Endodermal cell (in vitro differentiated cells): ENCODE measurements around the gene ERBB4. TPM values are rescaled to one million over a fixed set of nuclear protein-coding genes. Genes with fewer than 3 reads are reported as not detected.

ENCODE experiments used
- DNase-seq: peaks from one replicate; pipeline ENCODE4 v3.0.0-alpha.2; 2017
- H3K27ac ChIP-seq: 2 replicates; pipeline ENCODE4 v1.5.1; 2013; ENCODE audit warnings: mild to moderate bottlenecking, low read depth, low read length, moderate library complexity
- H3K27me3 ChIP-seq: 2 replicates; pipeline ENCODE4 v1.6.1; 2013; ENCODE audit warnings: mild to moderate bottlenecking, low read length, moderate library complexity; ENCODE audit not compliant: insufficient read depth, control insufficient read depth, poor library complexity, severe bottlenecking
- H3K36me3 ChIP-seq: 2 replicates; pipeline ENCODE4 v1.7.0; 2013; ENCODE audit warnings: mild to moderate bottlenecking, low read length, moderate library complexity; ENCODE audit not compliant: control insufficient read depth, insufficient read depth
- H3K4me1 ChIP-seq: one replicate; pipeline ENCODE4 v1.7.0; 2013; ENCODE audit warnings: low read length; ENCODE audit not compliant: control insufficient read depth, insufficient read depth
- H3K4me3 ChIP-seq: 2 replicates; pipeline ENCODE4 v1.5.1; 2013; ENCODE audit warnings: mild to moderate bottlenecking, low read length, moderate library complexity
- H3K9ac ChIP-seq: 2 replicates; pipeline ENCODE4 v1.6.1; 2013; ENCODE audit warnings: mild to moderate bottlenecking, low read length, moderate library complexity; ENCODE audit not compliant: poor library complexity, severe bottlenecking; ENCODE audit errors: extremely low read depth
- H3K9me3 ChIP-seq: 2 replicates; pipeline ENCODE4 v1.6.1; 2013; ENCODE audit warnings: mild to moderate bottlenecking, low read length, moderate library complexity; ENCODE audit not compliant: control insufficient read depth
- H3K27ac Mint-ChIP-seq: 2 replicates; pipeline ENCODE4 v1.8.0; 2020; ENCODE audit warnings: mixed read lengths
- H3K27me3 Mint-ChIP-seq: 2 replicates; pipeline ENCODE4 v1.8.0; 2021; ENCODE audit warnings: mild to moderate bottlenecking, mixed read lengths; ENCODE audit not compliant: insufficient read depth
- H3K36me3 Mint-ChIP-seq: 2 replicates; pipeline ENCODE4 v1.8.0; 2020; ENCODE audit warnings: low read depth, mixed read lengths
- H3K4me1 Mint-ChIP-seq: 2 replicates; pipeline ENCODE4 v1.8.0; 2020; ENCODE audit warnings: mixed read lengths
- H3K4me3 Mint-ChIP-seq: 2 replicates; pipeline ENCODE4 v1.8.0; 2020; ENCODE audit warnings: mild to moderate bottlenecking, moderate library complexity, mixed read lengths
- H3K9me3 Mint-ChIP-seq: 2 replicates; pipeline ENCODE4 v1.8.0; 2020; ENCODE audit warnings: mild to moderate bottlenecking, mixed read lengths
- WGBS, 2 experiments: methylation state at CpG; one replicate each; pipeline versions ENCODE4 v1.1.5 to v1.1.7; 2013; ENCODE audit warnings: missing lambda C conversion rate in 2 of 2, mixed read lengths in 1 of 2; ENCODE audit not compliant: insufficient coverage in 1 of 2, insufficient read length in 1 of 2; 5-methylcytosine and 5-hydroxymethylcytosine counted together
- total RNA-seq, 2 donors: library from RNA; stranded (reverse); fragmentation: NEBNext Ultra II Directional in 1 of 2; extraction: Animal tissue kit (Norgen Biotek cat#: 25700) in 1 of 2; gene quantifications; 2 replicates in 1 of 2; 3 replicates in 1 of 2; pipeline ENCODE4 v1.2.1, GENCODE V29; 2021
- TF ChIP-seq, protein P1 (sequence below): fragments of 200-600 bp; sonication (generic); conservative IDR thresholded peaks from 2 replicates; pipeline ENCODE4 v1.5.0; 2021; ENCODE audit warnings: antibody characterized with exemption, mild to moderate bottlenecking

Gene ERBB4
- total RNA-seq, 2 donors from 2014 or later = 154 to 158 TPM

DNA sequence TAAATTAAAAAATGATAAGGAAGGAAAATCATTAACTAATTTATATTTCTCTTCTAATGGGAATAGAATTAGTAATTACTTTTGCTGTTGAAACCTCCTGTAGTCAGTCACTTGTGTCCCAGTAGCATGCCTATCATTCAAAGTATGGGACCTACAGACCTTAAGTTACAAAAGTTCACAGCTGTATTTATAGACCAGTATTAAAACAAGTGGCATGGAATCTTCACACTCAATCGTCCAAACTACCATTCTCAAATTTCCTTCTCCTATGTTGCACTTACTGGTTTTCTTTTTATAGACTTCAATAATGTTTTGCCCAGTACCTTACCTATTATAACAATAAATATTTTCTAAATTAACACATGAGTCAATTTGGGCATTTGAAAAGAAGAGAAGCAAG lies 639.9 kb downstream of the ERBB4 start:
- 75 to 85% methylated on average over 1 of the region's 1 CpG for WGBS, 2 experiments
- Histone ChIP-seq H3K4me3 (no peak overlapping the region), H3K36me3 (no peaks in the 10 kb centered on the region), H3K27ac (no peak overlapping the region), H3K9ac (no peak overlapping the region), H3K4me1 (no peaks in the 10 kb centered on the region), H3K9me3 (no peaks in the 10 kb centered on the region), H3K27me3 (no peaks in the 10 kb centered on the region)
- H3K9me3 Mint-ChIP-seq = no peaks in the 10 kb centered on the region
- H3K4me3 Mint-ChIP-seq = no peak overlapping the region
- no peak for DNase-seq
- no peak overlapping the region for H3K27ac Mint-ChIP-seq
- H3K36me3 Mint-ChIP-seq = no peaks in the 10 kb centered on the region
- no peaks in the 10 kb centered on the region for H3K4me1 Mint-ChIP-seq
- H3K27me3 Mint-ChIP-seq = no peaks in the 10 kb centered on the region
- TF ChIP-seq, protein P1, sequence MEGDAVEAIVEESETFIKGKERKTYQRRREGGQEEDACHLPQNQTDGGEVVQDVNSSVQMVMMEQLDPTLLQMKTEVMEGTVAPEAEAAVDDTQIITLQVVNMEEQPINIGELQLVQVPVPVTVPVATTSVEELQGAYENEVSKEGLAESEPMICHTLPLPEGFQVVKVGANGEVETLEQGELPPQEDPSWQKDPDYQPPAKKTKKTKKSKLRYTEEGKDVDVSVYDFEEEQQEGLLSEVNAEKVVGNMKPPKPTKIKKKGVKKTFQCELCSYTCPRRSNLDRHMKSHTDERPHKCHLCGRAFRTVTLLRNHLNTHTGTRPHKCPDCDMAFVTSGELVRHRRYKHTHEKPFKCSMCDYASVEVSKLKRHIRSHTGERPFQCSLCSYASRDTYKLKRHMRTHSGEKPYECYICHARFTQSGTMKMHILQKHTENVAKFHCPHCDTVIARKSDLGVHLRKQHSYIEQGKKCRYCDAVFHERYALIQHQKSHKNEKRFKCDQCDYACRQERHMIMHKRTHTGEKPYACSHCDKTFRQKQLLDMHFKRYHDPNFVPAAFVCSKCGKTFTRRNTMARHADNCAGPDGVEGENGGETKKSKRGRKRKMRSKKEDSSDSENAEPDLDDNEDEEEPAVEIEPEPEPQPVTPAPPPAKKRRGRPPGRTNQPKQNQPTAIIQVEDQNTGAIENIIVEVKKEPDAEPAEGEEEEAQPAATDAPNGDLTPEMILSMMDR = no peak

DNA sequence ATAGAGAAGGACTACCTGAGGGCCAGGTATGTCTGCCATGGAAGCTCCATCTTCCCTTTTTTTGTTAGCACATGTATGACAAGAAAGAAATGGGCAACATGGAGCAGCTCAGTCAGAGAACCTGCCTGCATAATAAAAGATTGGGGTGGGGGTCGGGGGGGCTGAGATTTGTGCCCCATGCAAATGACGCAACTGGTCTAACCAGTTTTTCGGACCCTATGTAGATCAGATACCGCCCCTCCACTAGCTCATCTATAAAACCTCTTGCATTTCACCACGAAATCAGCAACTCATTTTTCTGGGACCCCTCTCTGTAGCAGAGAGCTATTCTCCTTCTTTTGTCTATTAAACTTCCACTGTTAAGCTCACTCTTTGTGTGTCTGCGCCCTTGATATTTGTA lies 657.2 kb downstream of the ERBB4 start:
- H3K36me3 Mint-ChIP-seq = no peaks in the 10 kb centered on the region
- no peaks in the 10 kb centered on the region for H3K4me1 ChIP-seq
- no peaks in the 10 kb centered on the region for H3K27me3 ChIP-seq
- no peak overlapping the region for H3K27ac Mint-ChIP-seq
- H3K4me3 Mint-ChIP-seq = no peak overlapping the region
- no peaks in the 10 kb centered on the region for H3K36me3 ChIP-seq
- H3K27ac ChIP-seq = no peak overlapping the region
- TF ChIP-seq, protein P1 = no peak
- H3K9me3 ChIP-seq = no peaks in the 10 kb centered on the region
- H3K27me3 Mint-ChIP-seq = no peaks in the 10 kb centered on the region
- no peak overlapping the region for H3K4me3 ChIP-seq
- no peak for DNase-seq
- no peaks in the 10 kb centered on the region for H3K4me1 Mint-ChIP-seq
- no peak overlapping the region for H3K9ac ChIP-seq
- WGBS, 2 experiments = 92 to 97% methylated on average over 4 to 5 of the region's 6 CpGs
- no peaks in the 10 kb centered on the region for H3K9me3 Mint-ChIP-seq

DNA sequence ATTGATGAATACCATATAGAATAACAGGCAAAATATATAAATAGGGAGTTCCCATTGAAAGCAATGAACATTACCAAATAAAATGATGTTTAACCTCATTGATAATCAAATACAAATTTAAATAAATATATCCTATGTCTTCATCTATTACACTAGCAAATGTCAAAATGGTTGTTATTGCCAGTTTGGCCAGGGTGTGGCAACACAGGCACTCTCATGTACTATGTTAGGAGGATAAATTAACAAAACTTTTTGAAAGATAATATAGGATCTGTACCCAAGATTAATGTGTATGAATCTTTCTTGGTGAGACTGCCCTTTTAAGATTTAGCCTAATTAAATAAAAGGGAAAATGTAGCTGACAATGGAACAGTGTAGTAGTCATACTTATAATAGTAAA lies 659.3 kb downstream of the ERBB4 start:
- Histone ChIP-seq H3K9ac (no peak overlapping the region), H3K4me1 (no peaks in the 10 kb centered on the region), H3K4me3 (no peak overlapping the region), H3K27ac (no peak overlapping the region), H3K9me3 (no peaks in the 10 kb centered on the region), H3K36me3 (no peaks in the 10 kb centered on the region), H3K27me3 (no peaks in the 10 kb centered on the region)
- H3K4me1 Mint-ChIP-seq = no peaks in the 10 kb centered on the region
- DNase-seq = no peak
- H3K27me3 Mint-ChIP-seq = no peaks in the 10 kb centered on the region
- no peak overlapping the region for H3K4me3 Mint-ChIP-seq
- TF ChIP-seq, protein P1 = peak; percentile 59
- H3K9me3 Mint-ChIP-seq = no peaks in the 10 kb centered on the region
- H3K27ac Mint-ChIP-seq = no peak overlapping the region
- no peaks in the 10 kb centered on the region for H3K36me3 Mint-ChIP-seq
